Naive thymus-derived CD4-positive, alpha-beta T cell (primary cell): ENCODE results near the gene SDF2. TPM values are rescaled to one million over a fixed set of nuclear protein-coding genes. Genes with fewer than 3 reads are reported as not detected.

Experiments
- ATAC-seq: fragments of 150-1000 bp; cut with Tn5 transposase; 2 replicates; pipeline ENCODE4 v1.10.0; 2021; ENCODE audit warnings: mild to moderate bottlenecking, moderate library complexity
- CTCF ChIA-PET: fragments of 350-600 bp; sonication (Branson Sonifier 250); formaldehyde crosslinking; loops from one replicate; lab custom pipeline; 2021; ENCODE audit warnings: antibody characterized with exemption; lab: Charles Lee
- POLR2A ChIA-PET: fragments of 350-600 bp; sonication (Branson Sonifier 250); formaldehyde crosslinking; loops from one replicate; lab custom pipeline; 2021; ENCODE audit warnings: antibody characterized with exemption, inconsistent platforms; lab: Charles Lee
- DNase-seq, 9 donors: peaks; one replicate each; pipeline versions ENCODE4 v3.0.0 to v3.0.0-alpha.2; 2020 to 2022; ENCODE audit warnings: mixed read lengths in 1 of 9
- H3K27ac ChIP-seq: one replicate; pipeline ENCODE4 v1.7.0; 2013; ENCODE audit warnings: mild to moderate bottlenecking, low read depth, low read length, moderate library complexity
- H3K27me3 ChIP-seq, 2 donors: one replicate each; pipeline ENCODE4 v1.7.0; 2013; ENCODE audit warnings: low read length in 2 of 2, mild to moderate bottlenecking in 2 of 2, moderate library complexity in 2 of 2; ENCODE audit not compliant: control insufficient read depth in 2 of 2, insufficient read depth in 2 of 2
- H3K36me3 ChIP-seq, 3 experiments: 1 replicate in 2 of 3; 2 replicates in 1 of 3; pipeline ENCODE4 v1.7.0; 2013; ENCODE audit warnings: low read length in 3 of 3, mild to moderate bottlenecking in 3 of 3, moderate library complexity in 1 of 3; ENCODE audit not compliant: insufficient read depth in 3 of 3, control insufficient read depth in 2 of 3
- H3K4me1 ChIP-seq, 2 donors: one replicate each; pipeline ENCODE4 v1.7.0; 2013; ENCODE audit warnings: low read length in 2 of 2, mild to moderate bottlenecking in 2 of 2, moderate library complexity in 1 of 2; ENCODE audit not compliant: control insufficient read depth in 2 of 2, insufficient read depth in 2 of 2
- H3K4me3 ChIP-seq: 2 replicates; pipeline ENCODE4 v1.7.0; 2013; ENCODE audit warnings: mild to moderate bottlenecking, low read length
- H3K9me3 ChIP-seq, 3 experiments: 1 replicate in 2 of 3; 2 replicates in 1 of 3; pipeline ENCODE4 v1.7.0; 2013; ENCODE audit warnings: low read length in 3 of 3; ENCODE audit not compliant: control insufficient read depth in 2 of 3
- H3K27ac Mint-ChIP-seq, 9 donors: one replicate each; pipeline ENCODE4 v1.8.0; 2020 to 2022; ENCODE audit warnings: mixed read lengths in 9 of 9, mild to moderate bottlenecking in 8 of 9, moderate library complexity in 5 of 9, inconsistent platforms in 2 of 9
- H3K27me3 Mint-ChIP-seq, 5 donors: one replicate each; pipeline ENCODE4 v1.8.0; 2021 to 2022; ENCODE audit warnings: mixed read lengths in 5 of 5, mild to moderate bottlenecking in 1 of 5
- H3K36me3 Mint-ChIP-seq, 5 donors: one replicate each; pipeline ENCODE4 v1.8.0; 2020 to 2022; ENCODE audit warnings: mixed read lengths in 5 of 5, mild to moderate bottlenecking in 3 of 5, inconsistent platforms in 1 of 5
- H3K4me1 Mint-ChIP-seq, 7 donors: one replicate each; pipeline ENCODE4 v1.8.0; 2020 to 2022; ENCODE audit warnings: mixed read lengths in 7 of 7, mild to moderate bottlenecking in 3 of 7, inconsistent platforms in 1 of 7
- H3K4me3 Mint-ChIP-seq, 10 donors: one replicate each; pipeline ENCODE4 v1.8.0; 2020 to 2022; ENCODE audit warnings: mild to moderate bottlenecking in 10 of 10, mixed read lengths in 10 of 10, moderate library complexity in 6 of 10, inconsistent platforms in 2 of 10
- H3K9me3 Mint-ChIP-seq, 11 donors: one replicate each; pipeline ENCODE4 v1.8.0; 2020 to 2022; ENCODE audit warnings: mixed read lengths in 11 of 11, mild to moderate bottlenecking in 4 of 11, inconsistent platforms in 1 of 11, moderate library complexity in 1 of 11
- intact Hi-C, 2 donors: fragments of 100-400 bp; cut with micrococcal nuclease; formaldehyde crosslinking; loops; one replicate each; pipeline ENCODE4 v1.15.1; 2023
- polyA plus RNA-seq, 2 donors: library from polyadenylated mRNA; unstranded; fragments of 300-500 nt; fragmentation: Illumina TruSeq; gene quantifications; one replicate each; pipeline ENCODE4 v1.2.3, GENCODE V29; 2021
- total RNA-seq, 6 experiments: library from RNA in 5 of 6; stranded (reverse) in 5 of 6; gene quantifications; 1 replicate in 5 of 6; 2 replicates in 1 of 6; pipeline ENCODE4 v1.2.3 and lab custom pipeline; 2021 to 2026

Gene SDF2
- total and polyA plus RNA-seq, 7 experiments from 2014 or later, result 28.6 to 85.2 (median 47.3) TPM

DNA sequence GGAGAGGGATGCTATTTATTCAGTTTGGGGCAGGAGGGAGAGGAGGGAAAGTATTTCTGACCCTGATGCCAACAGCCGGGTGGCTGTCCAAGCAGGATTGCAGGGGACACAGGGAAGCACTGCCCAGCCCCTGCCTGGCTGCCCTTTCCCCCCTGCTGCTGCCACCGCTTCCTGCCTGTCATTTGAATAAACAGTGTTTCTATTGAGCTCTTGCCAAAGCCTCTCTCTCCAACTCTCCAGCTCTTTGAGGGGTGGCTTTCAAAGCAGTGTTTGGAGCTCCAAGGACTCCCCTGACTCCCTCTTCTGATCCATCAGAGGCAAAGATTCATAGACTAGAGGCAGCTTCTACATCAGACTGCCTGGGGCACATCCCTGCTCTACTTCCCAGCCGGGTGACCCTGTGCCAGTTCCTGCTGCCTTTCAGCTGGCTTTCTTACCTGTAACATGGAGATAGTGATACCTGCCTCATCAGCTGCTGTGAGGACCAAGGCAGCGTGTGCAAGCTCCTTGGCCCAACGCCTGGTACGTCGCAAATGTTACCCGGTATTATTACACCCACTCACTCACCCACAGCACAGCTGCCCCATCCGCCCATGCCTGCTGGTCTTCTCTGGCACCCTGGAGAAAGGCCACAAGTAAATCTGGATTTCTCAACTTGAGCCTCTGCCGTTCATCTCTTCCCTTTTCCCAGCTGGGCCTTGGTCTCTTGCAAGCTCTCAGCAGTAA is 40.5 kb upstream of the SDF2 start:
- Mint-ChIP-seq H3K36me3 (peaks cover 18 to 36% (median 20%) of the 10 kb centered on the region in 5 donors), H3K4me3 (no peak overlapping the region), H3K27ac (peak overlapping the region in 1 of 9 donors; percentile 25), H3K27me3 (no peaks in the 10 kb centered on the region), H3K9me3 (no peaks in the 10 kb centered on the region), H3K4me1 (peaks cover 0 to 4% (median 0%) of the 10 kb centered on the region in 7 donors)
- POLR2A ChIA-PET, result no interaction called here
- CTCF ChIA-PET, result interaction anchor here (1.0 kb wide), 1 partner anchor 592 kb away, joined by 4 read pairs; the partner anchor contains the start of gene NUFIP2
- no peak overlapping the region for H3K4me3 ChIP-seq
- peaks cover 10 to 81% (median 15%) of the 10 kb centered on the region in 3 experiments for H3K36me3 ChIP-seq
- no peaks in the 10 kb centered on the region for H3K27me3 ChIP-seq
- H3K27ac ChIP-seq, result no peak overlapping the region
- DNase-seq, result no peak
- intact Hi-C loops, result no loop called here
- no peaks in the 10 kb centered on the region for H3K4me1 ChIP-seq
- ATAC-seq, result no peak
- H3K9me3 ChIP-seq, result no peaks in the 10 kb centered on the region

DNA sequence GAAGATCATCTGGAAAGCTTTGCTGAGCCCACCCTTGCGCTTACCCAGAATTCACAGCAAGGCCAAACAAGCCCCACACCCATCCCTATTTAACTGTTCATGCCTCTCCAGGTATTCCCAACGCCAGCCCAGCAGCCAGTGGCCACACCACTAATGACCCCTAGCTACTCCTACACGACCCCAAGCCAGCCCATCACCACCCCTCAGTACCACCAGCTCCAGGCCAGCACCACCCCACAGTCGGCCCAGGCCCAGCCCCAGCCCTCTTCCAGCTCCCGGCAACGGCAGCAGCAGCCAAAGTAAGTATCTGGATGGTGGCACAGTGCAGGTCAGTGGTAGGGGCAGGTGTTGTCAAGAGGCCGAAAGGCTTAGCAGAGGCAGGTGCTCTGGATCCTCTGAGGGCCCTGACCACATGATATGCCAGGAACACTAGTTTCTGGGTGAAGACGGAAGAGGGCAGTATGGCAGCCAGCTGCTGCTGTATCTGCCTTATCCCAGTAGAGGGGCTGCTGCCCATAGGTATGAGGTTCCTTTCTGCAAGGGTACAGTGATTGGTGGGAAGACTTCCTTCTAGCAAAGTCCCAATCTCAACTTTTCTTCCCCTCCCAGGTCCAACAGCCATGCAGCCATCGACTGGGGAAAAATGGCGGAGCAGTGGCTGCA is 39.3 kb upstream of the SDF2 start:
- Histone ChIP-seq H3K36me3 (peaks cover 18 to 93% (median 21%) of the 10 kb centered on the region in 3 experiments), H3K27me3 (no peaks in the 10 kb centered on the region), H3K27ac (no peak overlapping the region), H3K4me3 (no peak overlapping the region), H3K9me3 (no peaks in the 10 kb centered on the region), H3K4me1 (no peaks in the 10 kb centered on the region)
- H3K9me3 Mint-ChIP-seq, result no peaks in the 10 kb centered on the region
- no peak overlapping the region for H3K27ac Mint-ChIP-seq
- CTCF ChIA-PET, result interaction anchor here (0.6 kb wide), 1 partner anchor 191 kb away, joined by 3 read pairs; no protein-coding TSS in a partner anchor
- intact Hi-C loops, result no loop called here
- H3K36me3 Mint-ChIP-seq, result peaks cover 18 to 43% (median 20%) of the 10 kb centered on the region in 5 donors
- H3K4me1 Mint-ChIP-seq, result peaks cover 0 to 4% (median 0%) of the 10 kb centered on the region in 7 donors
- POLR2A ChIA-PET, result no interaction called here
- H3K27me3 Mint-ChIP-seq, result no peaks in the 10 kb centered on the region
- ATAC-seq (no peak), DNase-seq (no peak)
- no peak overlapping the region for H3K4me3 Mint-ChIP-seq

GRCh38 chr17:28700278-28700677 is 38.6 kb upstream of the SDF2 start:
- CTCF ChIA-PET, result no interaction called here
- no peaks in the 10 kb centered on the region for H3K27me3 ChIP-seq
- H3K9me3 Mint-ChIP-seq, result no peaks in the 10 kb centered on the region
- no peaks in the 10 kb centered on the region for H3K9me3 ChIP-seq
- DNase-seq (no peak), ATAC-seq (no peak)
- no peaks in the 10 kb centered on the region for H3K27me3 Mint-ChIP-seq
- H3K4me3 ChIP-seq, result no peak overlapping the region
- H3K27ac ChIP-seq, result no peak overlapping the region
- intact Hi-C loops, result no loop called here
- H3K4me3 Mint-ChIP-seq, result no peak overlapping the region
- H3K36me3 Mint-ChIP-seq, result peaks cover 18 to 46% (median 20%) of the 10 kb centered on the region in 5 donors
- POLR2A ChIA-PET, result no interaction called here
- no peak overlapping the region for H3K27ac Mint-ChIP-seq
- peaks cover 0 to 4% (median 0%) of the 10 kb centered on the region in 7 donors for H3K4me1 Mint-ChIP-seq
- no peaks in the 10 kb centered on the region for H3K4me1 ChIP-seq
- peaks cover 25 to 96% (median 27%) of the 10 kb centered on the region in 3 experiments for H3K36me3 ChIP-seq

GRCh38 chr17:28698253-28698941 is 36.7 kb upstream of the SDF2 start:
- H3K27me3 ChIP-seq, result no peaks in the 10 kb centered on the region
- Mint-ChIP-seq H3K27me3 (no peaks in the 10 kb centered on the region), H3K27ac (peak overlapping the region in 3 of 9 donors; percentile 32 to 65 (median 47)), H3K4me3 (no peak overlapping the region), H3K36me3 (peaks cover 14 to 59% (median 30%) of the 10 kb centered on the region in 5 donors), H3K9me3 (no peaks in the 10 kb centered on the region), H3K4me1 (peaks cover 0 to 3% (median 0%) of the 10 kb centered on the region in 7 donors)
- ATAC-seq (no peak), DNase-seq (no peak)
- intact Hi-C loops, result no loop called here
- H3K9me3 ChIP-seq, result no peaks in the 10 kb centered on the region
- no peaks in the 10 kb centered on the region for H3K4me1 ChIP-seq
- ChIA-PET POLR2A (interaction anchor here (1.0 to 2.7 kb wide), 2 partner anchors 14 to 209 kb away, joined by 3 to 9 read pairs; partner anchors contain the start of gene PROCA1), CTCF (no interaction called here)
- no peak overlapping the region for H3K27ac ChIP-seq
- peaks cover 31 to 100% (median 38%) of the 10 kb centered on the region in 3 experiments for H3K36me3 ChIP-seq
- H3K4me3 ChIP-seq, result no peak overlapping the region

GRCh38 chr17:28693869-28694268 is 32.2 kb upstream of the SDF2 start:
- ChIA-PET CTCF (interaction anchor here (1.6 kb wide), 1 partner anchor 33 kb away, joined by 4 read pairs; the partner anchor contains the start of gene TLCD1), POLR2A (no interaction called here)
- no peak for DNase-seq

GRCh38 chr17:28689011-28689410 is 27.3 kb upstream of the SDF2 start:
- peaks cover 20 to 66% (median 39%) of the 10 kb centered on the region in 5 donors for H3K36me3 Mint-ChIP-seq
- POLR2A ChIA-PET, result no interaction called here
- no peaks in the 10 kb centered on the region for H3K27me3 Mint-ChIP-seq
- no peaks in the 10 kb centered on the region for H3K27me3 ChIP-seq
- CTCF ChIA-PET, result no interaction called here
- H3K27ac Mint-ChIP-seq, result no peak overlapping the region
- H3K9me3 Mint-ChIP-seq, result no peaks in the 10 kb centered on the region
- H3K4me1 ChIP-seq, result no peaks in the 10 kb centered on the region
- H3K36me3 ChIP-seq, result peaks cover 50 to 89% (median 52%) of the 10 kb centered on the region in 3 experiments
- DNase-seq, result no peak
- no peak overlapping the region for H3K4me3 ChIP-seq
- H3K4me1 Mint-ChIP-seq, result no peaks in the 10 kb centered on the region
- ATAC-seq, result no peak
- no peak overlapping the region for H3K4me3 Mint-ChIP-seq
- no peaks in the 10 kb centered on the region for H3K9me3 ChIP-seq
- no peak overlapping the region for H3K27ac ChIP-seq
- intact Hi-C loops, result no loop called here

More at GRCh38 chr17:28693869-28694268, 32.2 kb upstream of the SDF2 start:
- no peak overlapping the region for H3K27ac ChIP-seq
- H3K27ac Mint-ChIP-seq, result no peak overlapping the region
- H3K9me3 Mint-ChIP-seq, result no peaks in the 10 kb centered on the region
- no peak overlapping the region for H3K4me3 Mint-ChIP-seq
- peaks cover 4 to 58% (median 26%) of the 10 kb centered on the region in 5 donors for H3K36me3 Mint-ChIP-seq
- no peaks in the 10 kb centered on the region for H3K27me3 ChIP-seq
- no peaks in the 10 kb centered on the region for H3K4me1 ChIP-seq
- H3K4me3 ChIP-seq, result no peak overlapping the region
- H3K27me3 Mint-ChIP-seq, result no peaks in the 10 kb centered on the region
- no peaks in the 10 kb centered on the region for H3K4me1 Mint-ChIP-seq
- ATAC-seq, result no peak
- no peaks in the 10 kb centered on the region for H3K9me3 ChIP-seq
- peaks cover 42 to 90% (median 42%) of the 10 kb centered on the region in 3 experiments for H3K36me3 ChIP-seq
- intact Hi-C loops, result no loop called here
